ENCODE results near the gene LRRC39. TPM values are rescaled to one million over a fixed set of nuclear protein-coding genes. Genes with fewer than 3 reads are reported as not detected.
A peak's percentile ranks its signal among the peaks of the same experiment; 100 is the strongest.

Gene LRRC39
- total RNA-seq, 4 donors from 2014 or later: 0.35 to 2.5 (median 2.3) TPM

DNA sequence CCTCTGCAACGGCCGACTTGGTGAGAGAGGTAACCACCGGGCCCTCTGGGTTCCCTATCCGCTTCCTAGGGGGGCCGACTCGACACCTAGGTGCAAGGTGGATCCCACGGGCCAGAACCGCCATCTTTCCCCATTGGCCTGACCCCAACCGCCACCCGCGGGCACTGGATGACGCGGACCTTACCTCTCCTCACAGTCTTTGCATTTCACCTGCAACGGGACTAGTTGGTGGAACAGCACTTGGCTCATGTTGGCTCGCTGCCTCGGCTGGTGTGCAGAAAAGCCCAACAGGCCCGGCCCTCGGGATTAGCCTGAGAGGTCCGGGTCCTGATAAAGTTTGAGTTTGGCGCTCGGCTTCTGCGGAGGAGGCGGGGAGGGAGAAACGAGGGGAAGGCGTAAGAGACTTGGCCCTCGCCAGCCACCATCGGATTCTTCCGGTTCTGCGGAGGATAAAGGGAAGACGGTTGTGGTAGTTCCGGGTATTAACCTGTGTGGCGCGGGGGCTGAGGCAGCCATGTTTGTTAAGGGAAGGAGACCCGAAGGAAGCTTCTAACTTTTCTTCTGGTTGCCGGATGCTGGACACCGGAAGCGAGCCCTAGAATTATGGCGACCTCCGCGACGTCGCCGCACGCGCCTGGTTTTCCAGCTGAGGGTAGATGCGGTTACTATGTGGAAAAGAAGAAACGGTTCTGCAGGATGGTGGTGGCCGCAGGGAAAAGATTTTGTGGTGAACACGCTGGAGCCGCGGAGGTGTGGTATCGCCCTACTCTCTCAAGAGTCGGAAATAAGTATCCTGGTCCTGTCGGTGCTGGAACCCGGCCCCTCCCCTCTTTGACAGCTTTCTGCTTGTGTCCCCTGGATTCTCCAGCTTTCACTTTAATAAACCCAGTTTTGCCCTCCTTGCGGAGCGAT is 45.2 kb downstream of the LRRC39 start, which contains the start of the genes SASS6 and TRMT13:
Gene SASS6 (minus strand): TSS at position 365 of the 912 bp plus-strand sequence. CDS start 116 bp downstream, at position 249.
Gene TRMT13 (plus strand): TSS at position 598 of the 912 bp plus-strand sequence. CDS start 6 bp downstream, at position 604.
- TF ChIP-seq, protein P1, sequence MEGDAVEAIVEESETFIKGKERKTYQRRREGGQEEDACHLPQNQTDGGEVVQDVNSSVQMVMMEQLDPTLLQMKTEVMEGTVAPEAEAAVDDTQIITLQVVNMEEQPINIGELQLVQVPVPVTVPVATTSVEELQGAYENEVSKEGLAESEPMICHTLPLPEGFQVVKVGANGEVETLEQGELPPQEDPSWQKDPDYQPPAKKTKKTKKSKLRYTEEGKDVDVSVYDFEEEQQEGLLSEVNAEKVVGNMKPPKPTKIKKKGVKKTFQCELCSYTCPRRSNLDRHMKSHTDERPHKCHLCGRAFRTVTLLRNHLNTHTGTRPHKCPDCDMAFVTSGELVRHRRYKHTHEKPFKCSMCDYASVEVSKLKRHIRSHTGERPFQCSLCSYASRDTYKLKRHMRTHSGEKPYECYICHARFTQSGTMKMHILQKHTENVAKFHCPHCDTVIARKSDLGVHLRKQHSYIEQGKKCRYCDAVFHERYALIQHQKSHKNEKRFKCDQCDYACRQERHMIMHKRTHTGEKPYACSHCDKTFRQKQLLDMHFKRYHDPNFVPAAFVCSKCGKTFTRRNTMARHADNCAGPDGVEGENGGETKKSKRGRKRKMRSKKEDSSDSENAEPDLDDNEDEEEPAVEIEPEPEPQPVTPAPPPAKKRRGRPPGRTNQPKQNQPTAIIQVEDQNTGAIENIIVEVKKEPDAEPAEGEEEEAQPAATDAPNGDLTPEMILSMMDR (IDR thresholded peaks at IDR 0.05): peak in 3 of 6 experiments; percentile 27 to 32 (median 29)
- TF ChIP-seq POLR2A (IDR thresholded peaks at IDR 0.05): peak in 1 of 2 donors; percentile 31
- H3K36me3 ChIP-seq: peaks cover 0 to 9% (median 0%) of the 10 kb centered on the region in 3 donors
- peak within 1 kb of the TSS; percentile 60 to 75 (median 70) for H3K27ac ChIP-seq
- peak; percentile 94 to 99 (median 97) for DNase-seq
- H3K4me3 ChIP-seq: peak within 1 kb of the TSS; percentile 72 to 87 (median 76)
- no peaks in the 10 kb centered on the region for H3K27me3 ChIP-seq
- H3K4me1 ChIP-seq: peaks cover 0 to 15% (median 3%) of the 10 kb centered on the region in 4 donors
- H3K9me3 ChIP-seq: no peaks in the 10 kb centered on the region

DNA sequence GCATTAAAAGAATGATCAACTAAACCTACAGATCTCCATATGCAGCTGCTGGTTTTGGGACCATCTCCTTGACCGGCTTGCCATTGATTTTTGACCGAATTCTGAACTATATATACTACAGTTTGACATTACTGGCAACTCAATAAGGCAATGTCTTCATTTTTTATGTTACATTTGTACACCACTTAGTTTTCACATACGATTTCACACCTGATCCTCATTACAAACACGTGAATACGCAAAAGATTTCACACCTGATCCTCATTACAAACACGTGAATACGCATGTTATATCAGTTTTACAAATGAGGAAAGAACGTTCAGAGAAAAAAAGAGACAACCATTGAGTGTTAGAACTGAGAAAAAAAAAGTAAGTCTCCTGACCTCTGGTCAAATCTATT is 46.4 kb downstream of the LRRC39 start:
- TF ChIP-seq, protein P1 (IDR thresholded peaks at IDR 0.05): no peak
- TF ChIP-seq POLR2A (IDR thresholded peaks at IDR 0.05): no peak
- Histone ChIP-seq H3K4me1 (peaks cover 0 to 15% (median 3%) of the 10 kb centered on the region in 4 donors), H3K36me3 (no peaks in the 10 kb centered on the region), H3K27me3 (no peaks in the 10 kb centered on the region), H3K9me3 (no peaks in the 10 kb centered on the region), H3K27ac (no peak overlapping the region), H3K4me3 (peak overlapping the region in 1 of 4 donors; percentile 73)
- DNase-seq: no peak

DNA sequence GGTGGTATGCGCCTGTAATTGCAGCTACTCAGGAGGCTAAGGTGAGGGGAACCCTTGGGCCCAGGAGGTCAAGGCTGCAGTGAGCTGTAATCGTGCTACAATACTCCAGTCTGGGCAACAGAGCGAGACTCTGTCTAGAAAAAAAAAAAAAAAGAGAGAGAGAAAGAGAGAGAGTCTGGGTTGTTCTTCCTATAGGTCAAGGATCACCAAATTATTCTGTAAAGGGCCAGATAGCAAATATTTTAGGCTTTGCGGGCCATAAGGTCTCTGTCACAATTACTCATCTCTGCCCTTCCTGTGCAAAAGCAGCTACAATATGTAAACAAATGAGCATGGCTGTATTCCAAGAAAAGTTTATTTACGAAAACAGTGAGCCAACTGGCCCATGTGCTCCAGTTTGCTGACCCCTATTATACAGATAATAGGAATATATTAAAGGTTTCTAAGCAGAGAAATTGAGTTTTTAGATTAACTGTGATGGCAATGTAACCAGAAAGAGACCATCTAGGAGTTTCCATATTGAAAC is 47.4 kb downstream of the LRRC39 start:
- H3K4me3 ChIP-seq: no peak overlapping the region
- H3K27me3 ChIP-seq: no peaks in the 10 kb centered on the region

DNA sequence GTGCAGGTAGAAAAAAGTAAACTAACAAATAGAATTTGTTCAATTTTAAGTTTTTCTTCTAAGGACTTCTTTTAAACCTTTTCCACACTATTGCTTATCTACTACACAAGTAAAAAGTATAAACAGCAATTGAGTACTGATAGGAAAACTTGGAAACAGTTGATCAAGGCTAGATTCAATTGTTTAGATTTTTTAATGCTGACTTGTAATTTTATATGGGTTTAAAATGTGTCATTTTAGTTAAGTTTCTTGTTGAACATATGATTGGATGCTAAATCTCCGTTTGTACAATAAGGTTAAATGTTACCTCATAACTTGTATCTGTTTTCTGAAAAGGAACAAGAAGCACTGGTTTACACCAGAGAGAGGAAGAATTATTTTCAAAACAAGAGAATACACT is 50.8 kb downstream of the LRRC39 start:
- H3K4me1 ChIP-seq: peaks cover 0 to 7% (median 2%) of the 10 kb centered on the region in 4 donors
- no peak overlapping the region for H3K27ac ChIP-seq
- DNase-seq: no peak
- H3K36me3 ChIP-seq: no peaks in the 10 kb centered on the region
- no peak overlapping the region for H3K4me3 ChIP-seq
- H3K9me3 ChIP-seq: no peaks in the 10 kb centered on the region
- no peaks in the 10 kb centered on the region for H3K27me3 ChIP-seq
- no peak for TF ChIP-seq POLR2A (IDR thresholded peaks at IDR 0.05)
- TF ChIP-seq, protein P1 (IDR thresholded peaks at IDR 0.05): no peak

More for the DNA sequence above, 47.4 kb downstream of the LRRC39 start:
- H3K27ac ChIP-seq: no peak overlapping the region
- TF ChIP-seq POLR2A (IDR thresholded peaks at IDR 0.05): no peak
- TF ChIP-seq, protein P1 (IDR thresholded peaks at IDR 0.05): no peak
- H3K4me1 ChIP-seq: peaks cover 0 to 15% (median 3%) of the 10 kb centered on the region in 4 donors
- no peak for DNase-seq
- no peaks in the 10 kb centered on the region for H3K36me3 ChIP-seq
- no peaks in the 10 kb centered on the region for H3K9me3 ChIP-seq

DNA sequence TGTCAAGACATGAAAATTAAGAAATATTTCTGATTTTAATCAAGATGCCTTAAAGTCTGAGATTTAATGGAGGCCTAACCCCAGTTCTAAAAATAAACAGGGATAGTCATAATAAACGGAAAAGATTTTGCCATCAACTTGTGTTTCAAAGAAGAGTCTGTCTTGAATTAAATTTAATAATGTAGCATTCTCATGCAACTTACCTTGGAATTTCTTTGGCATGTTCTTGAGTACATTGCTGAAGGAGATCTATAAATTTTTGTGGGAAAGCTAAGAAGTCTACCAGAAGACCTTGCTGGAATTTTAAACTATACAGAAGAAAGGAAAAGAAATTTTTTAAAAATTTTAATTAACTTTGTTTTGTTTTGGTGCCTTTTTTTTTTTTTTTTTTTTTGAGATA is 55.9 kb downstream of the LRRC39 start:
- Histone ChIP-seq H3K9me3 (no peaks in the 10 kb centered on the region), H3K27me3 (no peaks in the 10 kb centered on the region), H3K4me1 (no peaks in the 10 kb centered on the region), H3K27ac (no peak overlapping the region), H3K36me3 (no peaks in the 10 kb centered on the region), H3K4me3 (no peak overlapping the region)
- DNase-seq: no peak
- no peak for TF ChIP-seq POLR2A (IDR thresholded peaks at IDR 0.05)
- TF ChIP-seq, protein P1 (IDR thresholded peaks at IDR 0.05): no peak
